GM12878 (cell line): ENCODE data around the gene CBR3. TPM values are rescaled to one million over a fixed set of nuclear protein-coding genes. Genes with fewer than 3 reads are reported as not detected.

Experiments
- ATAC-seq: fragments of 200-7000 bp; cut with Tn5 transposase; 3 replicates; pipeline ENCODE4 v1.9.1; 2020; ENCODE audit warnings: mild to moderate bottlenecking, moderate library complexity
- BruUV-seq: library from RNA; stranded (reverse); fragments of 400-500 nt; replicated peaks from 2 replicates; lab custom pipeline; 2021; lab: Mats Ljungman, UMichigan
- CTCF ChIA-PET: fragments of 300-600 bp; sonication (Branson Sonifier 250); formaldehyde crosslinking; extraction: SDS; loops from one replicate; lab custom pipeline; 2021; ENCODE audit warnings: inconsistent platforms; lab: Yijun Ruan, JAX
- POLR2A ChIA-PET: fragments of 350-600 bp; formaldehyde crosslinking; extraction: SDS; loops from one replicate; lab custom pipeline; 2021; ENCODE audit warnings: inconsistent platforms; lab: Charles Lee
- RAD21 ChIA-PET: fragments of 300-600 bp; sonication (Branson Sonifier 250); formaldehyde crosslinking; loops from one replicate; lab custom pipeline; 2023; ENCODE audit warnings: antibody characterized with exemption; ENCODE audit not compliant: unreplicated experiment; lab: Charles Lee
- SMC1A ChIA-PET: fragments of 300-600 bp; sonication (Branson Sonifier 250); formaldehyde crosslinking; loops from one replicate; lab custom pipeline; 2023; ENCODE audit not compliant: unreplicated experiment, uncharacterized antibody; lab: Charles Lee
- DNase-seq: peaks from one replicate; pipeline ENCODE4 v3.0.0-alpha.2; 2011; ENCODE audit warnings: low read depth, low spot score
- FAIRE-seq: peaks from 3 replicates; lab custom pipeline; 2011; peaks lifted over from hg19 to GRCh38; lab: Jason Lieb, UNC
- H2AFZ ChIP-seq: 2 replicates; pipeline ENCODE4 v1.6.0; 2011; ENCODE audit warnings: low read depth, low read length, control low read depth; ENCODE audit not compliant: control insufficient read depth
- H3K27ac ChIP-seq: 2 replicates; pipeline ENCODE4 v1.5.1; 2011; ENCODE audit warnings: control low read depth; ENCODE audit not compliant: control insufficient read depth, insufficient read depth
- H3K27me3 ChIP-seq, 2 experiments: replicated peaks in 1 of 2; 2 replicates each; pipeline versions ENCODE4 v1.6.0 to v1.6.1; 2011; ENCODE audit warnings: low read length in 1 of 2; ENCODE audit not compliant: control insufficient read depth in 2 of 2, insufficient read depth in 2 of 2
- H3K36me3 ChIP-seq, 2 experiments: 2 replicates each; pipeline ENCODE4 v1.5.1; 2011; ENCODE audit warnings: low read length in 1 of 2; ENCODE audit not compliant: control insufficient read depth in 2 of 2, insufficient read depth in 2 of 2
- H3K4me1 ChIP-seq: 2 replicates; pipeline ENCODE4 v1.6.1; 2011; ENCODE audit warnings: mild to moderate bottlenecking, low read length, moderate library complexity, mixed read lengths; ENCODE audit not compliant: control insufficient read depth, insufficient read depth
- H3K4me2 ChIP-seq: 2 replicates; pipeline ENCODE4 v1.6.0; 2011; ENCODE audit warnings: control low read depth; ENCODE audit not compliant: control insufficient read depth, insufficient read depth
- H3K4me3 ChIP-seq: fragments of 200-600 bp; sonication (generic); 2 replicates; pipeline ENCODE4 v1.5.1; 2016
- H3K79me2 ChIP-seq: 2 replicates; pipeline ENCODE4 v1.6.0; 2011; ENCODE audit warnings: low read length; ENCODE audit not compliant: control insufficient read depth, insufficient read depth
- H3K9ac ChIP-seq: 2 replicates; pipeline ENCODE4 v1.8.0; 2011; ENCODE audit warnings: low read length, control low read depth, mixed read lengths; ENCODE audit not compliant: control insufficient read depth, insufficient read depth
- H3K9me3 ChIP-seq: replicated peaks from 3 replicates; pipeline ENCODE4 v1.5.1; 2011; ENCODE audit warnings: mild to moderate bottlenecking, low read length; ENCODE audit not compliant: control insufficient read depth, insufficient read depth
- H4K20me1 ChIP-seq: 2 replicates; pipeline ENCODE4 v1.6.0; 2011; ENCODE audit not compliant: control insufficient read depth, insufficient read depth
- ATF3 ChIP-seq: IDR thresholded peaks from 2 replicates; pipeline ENCODE4 v1.6.1; 2011; ENCODE audit warnings: low read depth, mild to moderate bottlenecking, low read length, moderate library complexity, borderline replicate concordance; ENCODE audit errors: extremely low read depth
- BHLHE40 ChIP-seq, 2 experiments: fragments of 450-650 bp in 1 of 2; IDR thresholded peaks; 2 replicates each; pipeline ENCODE4 v1.6.1; 2011 to 2017; ENCODE audit warnings: low read depth in 2 of 2, borderline replicate concordance in 1 of 2, improper control_type of control experiment in 1 of 2, low read length in 1 of 2, mild to moderate bottlenecking in 1 of 2
- CBX5 ChIP-seq: sonication (generic); IDR thresholded peaks from 2 replicates; pipeline ENCODE4 v1.6.1; 2016; ENCODE audit warnings: low read depth, moderate library complexity, mild to moderate bottlenecking, inconsistent platforms
- EED ChIP-seq: sonication (generic); IDR thresholded peaks from 2 replicates; pipeline ENCODE4 v1.6.1; 2016; ENCODE audit warnings: antibody characterized with exemption, low read depth
- EZH2 ChIP-seq: IDR thresholded peaks from 2 replicates; pipeline ENCODE4 v1.6.1; 2012; ENCODE audit warnings: low read depth, mild to moderate bottlenecking, control low read depth, inconsistent platforms, low read length, borderline replicate concordance; ENCODE audit not compliant: control insufficient read depth
- JUNB ChIP-seq: IDR thresholded peaks from 2 replicates; pipeline ENCODE4 v1.6.1; 2016; ENCODE audit warnings: antibody characterized with exemption, mild to moderate bottlenecking
- MYC ChIP-seq: IDR thresholded peaks from 2 replicates; pipeline ENCODE4 v1.6.1; 2011; ENCODE audit warnings: mild to moderate bottlenecking, low read length, moderate library complexity, inconsistent platforms; ENCODE audit not compliant: insufficient read depth, insufficient replicate concordance, insufficient read length, severe bottlenecking
- NFYA ChIP-seq: IDR thresholded peaks from 2 replicates; pipeline ENCODE4 v1.6.1; 2011; ENCODE audit warnings: low read depth, mild to moderate bottlenecking, low read length, improper control_type of control experiment, borderline replicate concordance
- NKRF ChIP-seq: fragments of 450-650 bp; conservative IDR thresholded peaks from 2 replicates; pipeline ENCODE4 v1.6.1; 2017; ENCODE audit warnings: mild to moderate bottlenecking, moderate library complexity
- PAX8 ChIP-seq: fragments of 450-650 bp; IDR thresholded peaks from 2 replicates; pipeline ENCODE4 v1.6.1; 2017; ENCODE audit warnings: mild to moderate bottlenecking, moderate library complexity
- POLR2AphosphoS2 ChIP-seq: IDR thresholded peaks from 2 replicates; pipeline ENCODE4 v1.6.1; 2011; ENCODE audit warnings: low read depth, mild to moderate bottlenecking, low read length, improper control_type of control experiment, moderate library complexity
- SIN3A ChIP-seq: IDR thresholded peaks from 2 replicates; pipeline ENCODE4 v1.6.1; 2012; ENCODE audit warnings: low read depth, low read length, improper control_type of control experiment
- SMAD1 ChIP-seq: fragments of 450-650 bp; IDR thresholded peaks from 2 replicates; pipeline ENCODE4 v1.6.1; 2018; ENCODE audit warnings: mild to moderate bottlenecking, low read depth; ENCODE audit not compliant: partially characterized antibody
- SRF ChIP-seq, 2 experiments: IDR thresholded peaks; 2 replicates each; pipeline ENCODE4 v1.6.1; 2011; ENCODE audit warnings: low read depth in 2 of 2, low read length in 2 of 2, mild to moderate bottlenecking in 1 of 2, moderate library complexity in 1 of 2
- TCF3 ChIP-seq: IDR thresholded peaks from 2 replicates; pipeline ENCODE4 v1.6.1; 2012; ENCODE audit warnings: low read depth, mild to moderate bottlenecking, low read length, borderline replicate concordance; ENCODE audit not compliant: insufficient read depth
- ZBTB4 ChIP-seq: fragments of 450-650 bp; formaldehyde crosslinking; IDR thresholded peaks from 2 replicates; pipeline ENCODE4 v1.4.0; 2022; ENCODE audit warnings: mild to moderate bottlenecking, moderate library complexity
- ZNF207 ChIP-seq: fragments of 450-650 bp; IDR thresholded peaks from 2 replicates; pipeline ENCODE4 v1.6.1; 2014; ENCODE audit warnings: antibody characterized with exemption, mild to moderate bottlenecking, borderline replicate concordance
- WGBS: methylation state at CpG from one replicate; pipeline ENCODE4 v1.1.6; 2016; ENCODE audit warnings: low lambda C conversion rate; ENCODE audit not compliant: insufficient replicate concordance, insufficient coverage; ENCODE audit errors: missing lambda C conversion rate; 5-methylcytosine and 5-hydroxymethylcytosine counted together
- in situ Hi-C: fragments of 300-500 bp; cut with MboI; formaldehyde crosslinking; loops from 9 replicates; pipeline ENCODE4 v1.14.3; 2018; ENCODE audit warnings: mixed read lengths
- intact Hi-C: fragments of 100-400 bp; cut with micrococcal nuclease; formaldehyde crosslinking; loops from one replicate; pipeline ENCODE4 v1.14.2; 2022; ENCODE audit not compliant: unreplicated experiment
- polyA plus RNA-seq, 11 experiments: library from polyadenylated mRNA; depleted of rRNA in 4 of 11; unstranded in 6 of 11; stranded (reverse) in 5 of 11; fragments of >200 nt; fragmentation: Nextera tagmentation in 4 of 11; fragmentation: Illumina TruSeq in 1 of 11; extraction: Ambion mirVana in 4 of 11; extraction: Trizol in 1 of 11; gene quantifications; 1 replicate in 1 of 11; 2 replicates in 10 of 11; pipeline versions ENCODE4 v1.2.1 to v1.2.3, GENCODE V29; 2011 to 2016; ENCODE audit warnings: inconsistent platforms in 2 of 11, missing spikeins in 2 of 11, low read depth in 1 of 11
- total RNA-seq, 4 experiments: library from RNA; depleted of rRNA in 3 of 4; stranded (reverse); fragments of >200 nt in 3 of 4; fragmentation: Illumina TruSeq in 1 of 4; extraction: Trizol in 1 of 4; gene quantifications; 2 replicates each; pipeline versions ENCODE4 v1.2.1 to v1.2.3, GENCODE V29; 2013 to 2021

Gene CBR3
- total and polyA plus RNA-seq, 10 of the 15 experiments (the other 5 are each of a cell fraction or from before 2014, with no cell fraction given), result 0.48 to 17.2 (median 11.2) TPM

GRCh38 chr21:36183144-36183795 lies 48.4 kb downstream of the CBR3 start (continued):
- TF ChIP-seq ZNF207 (no peak), TCF3 (no peak), NFYA (no peak)

GRCh38 chr21:36184545-36184944 lies 49.7 kb downstream of the CBR3 start:
- H3K27me3 ChIP-seq, result no peaks in the 10 kb centered on the region
- in situ Hi-C loops (no loop called here), intact Hi-C loops (no loop called here)
- no peak for FAIRE-seq
- no peak overlapping the region for H3K9ac ChIP-seq
- H3K36me3 ChIP-seq, result no peaks in the 10 kb centered on the region
- ChIA-PET RAD21 (no interaction called here), POLR2A (no interaction called here), SMC1A (no interaction called here), CTCF (interaction anchor here (0.6 kb wide), 1 partner anchor 12 kb away, joined by 3 read pairs; no protein-coding TSS in a partner anchor)
- no peaks in the 10 kb centered on the region for H3K79me2 ChIP-seq
- ATAC-seq, result no peak
- no peak overlapping the region for H3K27ac ChIP-seq
- DNase-seq, result no peak
- no peak overlapping the region for H3K4me3 ChIP-seq
- H2AFZ ChIP-seq, result no peak overlapping the region
- no peaks in the 10 kb centered on the region for H3K9me3 ChIP-seq
- no TSS peak for BruUV-seq
- 91% methylated on average over 16 of the region's 16 CpGs for WGBS
- no peaks in the 10 kb centered on the region for H4K20me1 ChIP-seq
- no peak overlapping the region for H3K4me2 ChIP-seq
- peaks cover 9% of the 10 kb centered on the region for H3K4me1 ChIP-seq
- no peak for TF ChIP-seq BHLHE40 (IDR thresholded peaks at IDR 0.05; ENCODE audit: borderline replicate concordance in 1 of 2, low read depth in 2 of 2, low read length in 1 of 2)
- no peak for TF ChIP-seq EED
- TF ChIP-seq ZBTB4 (CRISPR knock-in tag), result no peak
- no peak for TF ChIP-seq MYC
- no peak for TF ChIP-seq SMAD1
- TF ChIP-seq PAX8, result no peak
- no peak for TF ChIP-seq ATF3
- no peak for TF ChIP-seq JUNB
- TF ChIP-seq EZH2, result no peak
- no peak for TF ChIP-seq CBX5
- no peak for TF ChIP-seq NKRF
- no peak for TF ChIP-seq SRF (IDR thresholded peaks at IDR 0.05; ENCODE audit: low read depth in 2 of 2, low read length in 2 of 2)
- TF ChIP-seq POLR2AphosphoS2, result no peak
- TF ChIP-seq SIN3A, result no peak
